MM.1S (cell line): Measurements from ENCODE around the gene CHRD.

Experiments used
- EZH2 ChIP-seq: fragments of 300-600 bp; sonication (generic); optimal IDR thresholded peaks from 2 replicates; pipeline ENCODE3; 2017; ENCODE audit warnings: low read depth, mild to moderate bottlenecking, antibody characterized with exemption, low read length, mixed read lengths
- EZH2phosphoT487 ChIP-seq: fragments of 300-600 bp; sonication (generic); IDR thresholded peaks from 2 replicates; pipeline ENCODE4 v1.6.1; 2018; ENCODE audit warnings: antibody characterized with exemption, low read length
- TF ChIP-seq, protein P1 (sequence below): fragments of 300-600 bp; sonication (generic); IDR thresholded peaks from 2 replicates; pipeline ENCODE4 v1.5.1; 2016; ENCODE audit warnings: antibody characterized with exemption, low read length, mixed read lengths

GRCh38 chr3:184372296-184372821 lies 7.5 kb upstream of the CHRD start:
- TF ChIP-seq EZH2phosphoT487 (no peak), EZH2 (no peak)
- TF ChIP-seq, protein P1, sequence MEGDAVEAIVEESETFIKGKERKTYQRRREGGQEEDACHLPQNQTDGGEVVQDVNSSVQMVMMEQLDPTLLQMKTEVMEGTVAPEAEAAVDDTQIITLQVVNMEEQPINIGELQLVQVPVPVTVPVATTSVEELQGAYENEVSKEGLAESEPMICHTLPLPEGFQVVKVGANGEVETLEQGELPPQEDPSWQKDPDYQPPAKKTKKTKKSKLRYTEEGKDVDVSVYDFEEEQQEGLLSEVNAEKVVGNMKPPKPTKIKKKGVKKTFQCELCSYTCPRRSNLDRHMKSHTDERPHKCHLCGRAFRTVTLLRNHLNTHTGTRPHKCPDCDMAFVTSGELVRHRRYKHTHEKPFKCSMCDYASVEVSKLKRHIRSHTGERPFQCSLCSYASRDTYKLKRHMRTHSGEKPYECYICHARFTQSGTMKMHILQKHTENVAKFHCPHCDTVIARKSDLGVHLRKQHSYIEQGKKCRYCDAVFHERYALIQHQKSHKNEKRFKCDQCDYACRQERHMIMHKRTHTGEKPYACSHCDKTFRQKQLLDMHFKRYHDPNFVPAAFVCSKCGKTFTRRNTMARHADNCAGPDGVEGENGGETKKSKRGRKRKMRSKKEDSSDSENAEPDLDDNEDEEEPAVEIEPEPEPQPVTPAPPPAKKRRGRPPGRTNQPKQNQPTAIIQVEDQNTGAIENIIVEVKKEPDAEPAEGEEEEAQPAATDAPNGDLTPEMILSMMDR, result no peak
